HG03039 (cell line): Measurements from ENCODE around the gene RBM41.

Experiments
- ATAC-seq: cut with Tn5 transposase; IDR thresholded peaks from one replicate; pipeline ENCODE4 v1.9.1; 2021; ENCODE audit warnings: mild to moderate bottlenecking, moderate library complexity; ENCODE audit not compliant: unreplicated experiment

RBM41 gene

DNA sequence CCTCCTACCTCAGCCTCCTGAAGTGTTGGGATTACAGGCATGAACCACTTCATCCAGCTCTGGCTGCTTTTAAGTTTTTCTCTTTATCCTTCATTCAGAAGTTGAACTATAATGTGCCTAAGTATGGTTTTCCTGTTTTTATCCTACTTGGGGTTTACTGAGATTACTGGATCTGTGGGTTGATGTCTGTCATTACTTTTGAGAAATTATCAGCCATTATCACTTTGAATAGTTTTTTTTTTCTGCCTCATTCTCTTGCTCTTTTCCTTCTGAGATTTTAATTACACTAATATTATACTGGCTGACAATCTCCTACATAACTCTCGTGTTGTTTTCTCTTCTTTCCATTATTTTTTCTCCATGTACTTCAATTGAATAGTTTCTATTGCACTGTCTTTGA is 71.0 kb downstream of the RBM41 start:
- no peak for ATAC-seq

DNA sequence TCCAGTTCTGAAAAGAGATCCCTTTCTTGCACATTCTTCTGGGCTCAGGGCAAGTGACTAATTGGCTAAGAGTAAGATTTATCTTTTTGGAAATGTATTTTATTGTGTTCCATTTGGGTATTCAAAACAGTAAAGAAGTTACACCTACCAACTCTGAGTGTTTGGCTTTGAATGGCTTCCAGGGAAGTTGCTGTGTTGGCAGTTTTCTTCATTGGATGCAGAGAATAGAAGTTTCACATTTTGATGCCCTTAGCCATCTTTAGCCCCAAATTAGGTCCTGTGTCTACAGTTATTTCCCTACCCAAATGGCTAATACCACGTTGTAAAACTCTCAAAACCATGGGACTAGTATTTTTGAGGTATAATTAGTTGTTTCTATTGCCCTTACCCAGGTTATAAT is 88.9 kb downstream of the RBM41 start:
- ATAC-seq = no peak

DNA sequence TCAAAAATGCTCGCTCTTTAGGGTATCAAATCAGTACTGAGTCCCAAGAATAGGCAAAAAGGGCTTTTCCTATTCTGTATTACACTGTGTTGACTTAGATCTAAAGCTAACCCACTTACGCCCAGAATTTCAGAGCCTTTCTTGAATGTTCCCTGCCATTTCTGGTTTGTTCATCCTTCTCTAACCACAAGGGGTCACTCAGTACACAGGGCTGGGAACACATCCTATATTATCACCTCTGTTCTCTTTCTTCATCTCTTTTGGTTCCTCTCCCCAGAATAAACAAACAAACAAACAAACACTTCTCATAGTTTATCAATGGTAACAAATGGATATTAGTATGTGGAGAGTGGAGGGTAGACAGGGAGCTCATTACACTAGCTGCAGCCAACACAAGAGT is 93.1 kb downstream of the RBM41 start:
- ATAC-seq = no peak

DNA sequence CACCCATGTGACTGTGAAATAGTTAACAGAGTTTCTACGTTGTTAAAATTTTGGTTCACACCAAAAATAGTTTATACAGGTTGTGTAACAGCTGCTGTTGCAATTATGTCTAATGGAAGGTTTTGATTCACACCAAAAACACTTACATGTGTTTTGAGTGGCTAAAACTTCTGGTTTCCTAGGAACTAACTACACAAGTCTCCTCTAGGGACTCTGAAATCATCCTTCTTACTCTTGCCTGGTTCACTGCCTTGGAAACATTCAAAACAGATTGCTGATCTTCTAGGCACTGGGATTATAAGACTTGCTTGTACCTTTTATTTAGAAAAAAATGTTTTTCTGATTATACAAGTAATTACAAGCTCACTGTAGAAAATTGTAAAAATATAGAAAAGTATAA is 103.7 kb downstream of the RBM41 start:
- no peak for ATAC-seq
